Measurements from ENCODE around the gene PDZD7.

PDZD7 gene

GRCh38 chr10:101010329-101010728 is 20.6 kb downstream of the PDZD7 start:
- no peak for TF ChIP-seq ZNF70 (CRISPR knock-in tag; IDR thresholded peaks at IDR 0.05)
- TF ChIP-seq ZFP30 (CRISPR knock-in tag; IDR thresholded peaks at IDR 0.05), result no peak
- no peak for TF ChIP-seq ZNF565 (CRISPR knock-in tag; conservative IDR thresholded peaks at IDR 0.05; ENCODE audit: low read depth)
- TF ChIP-seq RARB (CRISPR knock-in tag; IDR thresholded peaks at IDR 0.05), result no peak
- no peak for TF ChIP-seq GLIS3 (CRISPR knock-in tag; IDR thresholded peaks at IDR 0.05)
- no peak for TF ChIP-seq ZNF8 (CRISPR knock-in tag; IDR thresholded peaks at IDR 0.05)
- no peak for TF ChIP-seq ZFP3 (CRISPR knock-in tag; IDR thresholded peaks at IDR 0.05)
- no peak for TF ChIP-seq ESRRG (CRISPR knock-in tag; IDR thresholded peaks at IDR 0.05)
- TF ChIP-seq SNAI2 (CRISPR knock-in tag; IDR thresholded peaks at IDR 0.05), result no peak
- no peak for TF ChIP-seq POU6F1 (CRISPR knock-in tag; IDR thresholded peaks at IDR 0.05; ENCODE audit: borderline replicate concordance, low read depth)
- no peak for TF ChIP-seq CREB5 (CRISPR knock-in tag; IDR thresholded peaks at IDR 0.05; ENCODE audit: low read depth)
- TF ChIP-seq OSR1 (CRISPR knock-in tag; IDR thresholded peaks at IDR 0.05), result no peak
- TF ChIP-seq BACH2 (CRISPR knock-in tag; IDR thresholded peaks at IDR 0.05; ENCODE audit: borderline replicate concordance), result no peak
- TF ChIP-seq PATZ1 (CRISPR knock-in tag; IDR thresholded peaks at IDR 0.05; ENCODE audit: borderline replicate concordance), result no peak
- TF ChIP-seq ISL1 (CRISPR knock-in tag; IDR thresholded peaks at IDR 0.05), result no peak
- no peak for TF ChIP-seq TOX (CRISPR knock-in tag; IDR thresholded peaks at IDR 0.05; ENCODE audit: borderline replicate concordance)
- TF ChIP-seq CSRNP3 (CRISPR knock-in tag; IDR thresholded peaks at IDR 0.05), result no peak
- no peak for TF ChIP-seq ZC3H10 (CRISPR knock-in tag; IDR thresholded peaks at IDR 0.05)
- TF ChIP-seq TSHZ2 (CRISPR knock-in tag; IDR thresholded peaks at IDR 0.05), result no peak
- no peak for ATAC-seq

- ATAC-seq, result no peak
- TF ChIP-seq TSHZ2 (CRISPR knock-in tag; IDR thresholded peaks at IDR 0.05), result no peak
- no peak for TF ChIP-seq ZNF70 (CRISPR knock-in tag; IDR thresholded peaks at IDR 0.05)
- no peak for TF ChIP-seq CSRNP3 (CRISPR knock-in tag; IDR thresholded peaks at IDR 0.05)
- TF ChIP-seq ZC3H10 (CRISPR knock-in tag; IDR thresholded peaks at IDR 0.05), result no peak
- TF ChIP-seq TOX (CRISPR knock-in tag; IDR thresholded peaks at IDR 0.05; ENCODE audit: borderline replicate concordance), result no peak
- no peak for TF ChIP-seq GLIS3 (CRISPR knock-in tag; IDR thresholded peaks at IDR 0.05)
- no peak for TF ChIP-seq SNAI2 (CRISPR knock-in tag; IDR thresholded peaks at IDR 0.05)
- TF ChIP-seq CSDC2 (CRISPR knock-in tag; IDR thresholded peaks at IDR 0.05), result no peak
- no peak for TF ChIP-seq CREB5 (CRISPR knock-in tag; IDR thresholded peaks at IDR 0.05; ENCODE audit: low read depth)
- no peak for TF ChIP-seq ZNF565 (CRISPR knock-in tag; conservative IDR thresholded peaks at IDR 0.05; ENCODE audit: low read depth)
- TF ChIP-seq PPARA (CRISPR knock-in tag; IDR thresholded peaks at IDR 0.05; ENCODE audit: borderline replicate concordance), result no peak
- TF ChIP-seq OSR1 (CRISPR knock-in tag; IDR thresholded peaks at IDR 0.05), result no peak
- TF ChIP-seq RARB (CRISPR knock-in tag; IDR thresholded peaks at IDR 0.05), result no peak
- TF ChIP-seq ISL1 (CRISPR knock-in tag; IDR thresholded peaks at IDR 0.05), result no peak
Observed at GRCh38 chr10:101008823-101009423, 22.0 kb downstream of the PDZD7 start.

Data from SK-N-SH treated with all-trans-retinoic acid at 6 μM for 48 hours (cell line).